ENCODE data around the gene MATK.
A peak's percentile ranks its signal among the peaks of the same experiment; 100 is the strongest.
"Not testable (repeated sequence)": the region's sequence is repeated elsewhere in the genome, so short reads cannot be mapped to it uniquely, and the experiment has no call there.

The MATK gene

DNA sequence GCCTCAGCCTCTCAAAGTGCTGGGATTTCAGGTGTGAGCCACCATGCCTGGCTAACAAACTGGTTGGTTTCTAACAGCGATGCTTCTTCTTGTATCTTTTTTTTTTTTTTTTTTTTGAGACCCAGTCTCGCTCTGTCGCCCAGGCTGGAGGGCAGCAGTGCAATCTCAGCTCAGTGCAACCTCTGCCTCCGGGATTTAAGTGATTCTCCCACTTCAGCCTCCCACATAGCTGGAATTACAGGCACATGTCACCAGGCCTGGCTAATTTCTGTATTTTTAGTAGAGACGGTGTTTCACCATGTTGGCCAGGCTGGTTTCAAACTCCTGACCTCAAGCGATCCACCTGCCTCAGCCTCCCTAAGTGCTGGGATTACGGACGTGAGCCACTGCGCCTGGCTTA lies 30.0 kb upstream of the MATK start:
- DNase-seq, result not testable (repeated sequence)

DNA sequence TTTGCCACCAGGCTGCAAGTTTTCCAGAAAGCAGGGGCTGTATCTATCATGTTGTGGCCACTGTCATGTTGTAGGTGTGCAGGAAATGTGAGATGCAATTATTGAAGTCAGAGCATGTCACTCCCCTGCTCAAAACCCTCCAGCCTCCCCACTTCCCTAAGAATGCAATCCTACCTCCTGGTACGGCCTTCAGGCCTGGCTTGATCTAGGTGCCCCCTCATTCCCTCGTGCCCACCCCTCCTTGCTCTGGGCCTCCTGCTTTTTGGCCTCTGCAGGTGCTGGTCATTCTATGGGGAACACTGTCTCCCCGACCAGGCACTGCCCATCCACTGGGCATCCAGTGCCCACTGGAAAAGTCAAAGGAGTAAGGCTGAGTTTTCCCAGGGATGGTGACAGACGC lies 28.5 kb upstream of the MATK start:
- DNase-seq, result no peak

DNA sequence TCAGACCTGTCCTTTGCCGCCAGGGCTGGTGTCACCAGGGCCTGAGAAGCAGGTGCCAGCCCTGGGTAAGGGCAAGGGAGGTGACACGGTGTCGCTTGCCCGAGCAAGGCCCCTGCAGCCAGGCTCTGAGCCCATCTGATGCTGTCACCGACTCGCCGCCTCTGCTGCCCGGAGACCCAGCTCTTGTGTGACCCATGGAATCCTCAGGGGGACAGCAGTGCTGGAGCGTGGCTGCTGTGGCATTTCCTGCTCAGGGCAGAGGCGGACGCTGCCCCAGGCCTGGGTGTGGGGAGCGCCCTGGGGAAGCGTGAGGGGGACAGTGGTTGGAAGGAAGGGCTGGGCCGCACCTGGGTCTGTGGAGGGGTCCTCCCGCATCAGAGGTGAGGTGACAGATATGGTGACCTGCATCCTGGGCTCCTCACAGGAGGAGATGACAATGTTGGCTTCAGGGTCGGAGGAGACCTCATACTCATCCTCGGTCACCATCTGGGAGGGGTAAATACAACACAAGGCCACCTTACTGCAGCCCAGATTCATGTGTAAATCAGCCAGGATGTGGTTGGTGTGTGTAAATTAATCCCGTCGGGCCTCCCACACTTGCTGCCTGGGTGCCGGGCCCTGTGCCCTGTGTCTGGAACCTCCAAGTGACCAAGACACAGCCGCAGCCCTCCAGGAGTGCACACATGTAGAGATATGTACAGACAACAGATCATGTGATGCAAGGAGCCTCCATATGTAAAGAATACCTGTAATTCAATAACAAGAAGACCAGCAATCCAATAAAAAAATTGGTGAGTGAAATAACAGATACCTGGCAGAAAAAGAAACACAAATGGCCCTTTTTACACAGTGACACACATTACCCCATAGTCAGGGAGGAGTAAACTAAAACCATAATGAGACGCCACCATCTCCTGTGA lies 27.6 kb upstream of the MATK start:
- DNase-seq, result no peak

DNA sequence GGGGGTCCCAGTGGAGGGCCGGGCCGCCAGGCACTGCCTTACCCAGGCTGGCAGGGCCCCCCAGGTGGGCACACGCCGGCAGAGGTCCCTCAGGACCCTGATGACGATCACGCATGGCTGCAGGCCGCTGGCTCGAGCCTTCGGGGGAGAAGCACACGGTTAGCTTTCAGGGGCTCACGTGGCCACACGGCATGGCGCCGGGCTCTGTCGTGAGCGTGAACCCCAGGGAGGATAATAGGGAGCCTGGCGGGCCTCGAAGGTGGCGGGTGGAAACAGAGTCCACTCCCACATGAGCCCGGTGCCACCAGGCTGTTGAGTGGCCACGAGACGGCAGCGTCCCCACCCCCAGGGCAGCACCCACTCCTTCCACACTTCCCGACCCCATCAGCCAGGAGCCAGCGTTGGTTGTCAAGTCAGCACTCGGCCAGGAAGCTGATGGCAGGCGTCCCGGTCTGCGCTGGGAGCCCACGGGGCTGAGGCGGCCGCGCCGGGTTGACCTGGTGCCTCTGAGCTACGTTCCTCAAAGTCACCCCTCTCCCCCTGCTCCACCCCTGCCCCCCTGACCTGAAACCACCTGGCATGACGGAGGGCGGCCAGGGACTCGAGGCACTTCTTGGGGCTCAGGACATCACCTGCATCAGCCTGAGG lies 24.7 kb upstream of the MATK start:
- no peak for DNase-seq

DNA sequence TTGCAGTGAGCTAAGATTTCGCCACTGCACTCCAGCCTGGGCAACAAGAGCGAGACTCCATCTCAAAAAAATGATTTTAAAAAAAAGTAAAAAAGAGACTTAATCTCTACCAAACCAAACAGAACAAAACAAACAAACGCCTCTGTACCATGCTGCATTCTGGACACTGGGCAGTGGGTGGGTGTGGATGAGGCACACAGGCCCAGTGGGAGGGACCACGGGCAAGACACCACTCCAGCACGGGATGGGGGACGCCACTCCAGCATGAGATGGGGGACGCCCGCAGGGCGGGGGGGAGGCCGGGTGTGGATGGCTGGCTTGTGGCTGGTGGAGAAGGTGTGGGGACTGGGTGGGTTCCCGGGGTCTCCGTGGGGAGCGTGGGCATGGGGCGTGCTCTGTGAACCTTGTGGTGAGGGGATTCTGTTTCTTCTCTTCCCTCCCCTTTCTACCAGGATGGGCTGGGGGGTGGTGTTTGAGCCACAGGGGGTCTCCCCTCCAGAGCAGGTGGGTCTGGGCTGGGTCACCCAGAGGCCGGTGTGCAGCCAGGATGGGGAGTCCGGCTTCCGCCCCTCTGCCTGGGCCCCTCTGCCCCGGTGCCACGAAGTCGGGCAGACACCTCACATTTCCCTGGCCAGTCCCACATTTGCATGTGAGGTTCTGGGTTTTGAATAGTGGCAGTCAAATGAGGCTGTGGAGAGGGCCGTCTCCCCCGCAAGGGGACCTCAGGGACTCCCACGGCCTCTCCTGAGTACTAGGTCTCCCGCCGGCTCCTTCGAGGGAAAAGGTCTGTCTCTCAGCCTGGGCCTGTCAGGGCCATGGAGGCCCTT lies 23.9 kb upstream of the MATK start:
- no peak for DNase-seq

DNA sequence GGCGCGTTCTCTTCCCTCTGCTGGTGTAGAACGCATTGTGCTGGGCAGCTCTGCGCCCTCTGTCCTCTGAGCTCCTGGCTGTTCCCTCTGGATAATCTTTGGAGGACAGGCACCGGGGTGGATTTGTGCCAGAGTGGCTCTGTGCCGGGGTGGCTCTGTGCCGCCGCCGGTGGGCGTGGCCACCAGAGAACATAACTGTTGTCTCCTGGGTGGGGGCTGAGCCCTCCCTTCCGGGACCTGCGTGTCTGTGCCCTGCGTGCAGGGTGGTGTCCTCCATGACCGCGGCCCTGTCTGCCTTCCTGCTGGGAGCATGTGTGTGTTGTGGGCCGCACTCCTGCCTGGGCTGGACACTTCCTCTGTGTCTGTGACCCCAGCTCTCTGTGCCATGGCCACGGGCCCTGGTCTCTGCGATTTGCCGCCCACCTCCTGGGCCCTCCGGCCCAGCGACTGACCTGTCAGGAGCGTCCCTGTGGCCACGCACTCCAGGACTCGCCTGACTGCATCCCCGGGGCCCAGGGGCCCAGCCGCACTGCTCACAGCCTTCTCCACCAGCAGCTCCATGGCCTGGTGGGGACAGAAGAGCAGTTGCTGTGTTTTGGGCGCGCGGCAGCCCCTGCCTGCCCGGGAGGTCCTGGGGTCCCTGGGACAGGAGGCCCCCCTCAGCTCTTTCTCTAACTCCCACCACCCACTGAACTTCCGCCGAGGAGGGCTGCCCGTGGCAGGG lies 22.4 kb upstream of the MATK start:
- DNase-seq, result no peak

DNA sequence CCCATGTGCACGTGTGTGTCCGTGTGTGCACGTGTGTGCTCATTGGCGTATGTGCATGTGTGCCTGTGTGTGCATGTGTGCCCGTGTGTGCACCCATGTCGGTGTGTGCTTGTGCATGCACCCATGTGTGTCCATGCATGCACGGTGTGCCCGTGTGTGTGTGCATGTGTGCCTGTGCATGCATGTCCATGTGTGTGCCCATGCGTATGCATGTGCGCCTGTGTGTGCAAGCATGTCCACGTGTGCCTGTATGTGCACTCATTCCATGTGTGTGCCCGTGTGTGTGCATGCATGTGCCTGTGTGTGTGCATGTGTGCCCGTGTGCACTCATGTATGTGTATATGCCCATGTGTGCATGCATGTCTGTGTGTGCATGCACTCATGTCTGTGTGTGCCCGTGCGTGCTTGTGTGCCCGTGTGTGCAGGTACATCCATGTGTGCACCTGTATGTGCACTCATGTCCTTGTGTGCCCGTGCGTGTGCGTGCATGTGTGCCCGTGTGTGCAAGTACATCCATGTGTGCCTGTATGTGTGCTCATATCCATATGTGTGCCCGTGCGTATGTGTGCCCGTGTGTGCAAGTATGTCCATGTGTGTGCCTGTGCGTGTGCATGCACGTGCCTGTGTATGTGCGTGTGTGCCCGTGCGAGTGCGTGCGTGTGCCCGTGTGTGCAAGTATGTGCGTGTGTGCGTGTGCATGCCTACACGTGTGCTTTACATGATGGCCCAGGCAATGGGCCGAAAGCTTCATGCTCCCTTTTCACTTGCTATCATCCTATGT lies 21.6 kb upstream of the MATK start:
- no peak for DNase-seq

DNA sequence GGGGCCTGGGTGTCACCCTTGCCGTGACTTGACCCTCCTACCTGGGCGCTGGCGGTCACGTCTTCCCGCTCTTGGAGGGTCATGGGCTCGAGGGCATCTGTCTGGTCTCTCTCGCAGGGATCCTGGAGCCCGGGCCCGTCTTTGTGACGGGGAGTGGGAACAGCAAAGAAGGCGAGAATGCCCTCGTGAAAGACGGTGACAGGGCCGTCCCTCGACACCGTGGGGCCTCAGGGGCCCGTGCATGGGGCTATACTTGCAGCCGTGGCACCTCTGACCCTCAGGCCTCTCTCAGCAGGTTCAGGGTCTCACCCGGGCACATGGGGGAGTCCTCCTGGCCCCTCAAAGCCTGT lies 20.9 kb upstream of the MATK start:
- no peak for DNase-seq

DNA sequence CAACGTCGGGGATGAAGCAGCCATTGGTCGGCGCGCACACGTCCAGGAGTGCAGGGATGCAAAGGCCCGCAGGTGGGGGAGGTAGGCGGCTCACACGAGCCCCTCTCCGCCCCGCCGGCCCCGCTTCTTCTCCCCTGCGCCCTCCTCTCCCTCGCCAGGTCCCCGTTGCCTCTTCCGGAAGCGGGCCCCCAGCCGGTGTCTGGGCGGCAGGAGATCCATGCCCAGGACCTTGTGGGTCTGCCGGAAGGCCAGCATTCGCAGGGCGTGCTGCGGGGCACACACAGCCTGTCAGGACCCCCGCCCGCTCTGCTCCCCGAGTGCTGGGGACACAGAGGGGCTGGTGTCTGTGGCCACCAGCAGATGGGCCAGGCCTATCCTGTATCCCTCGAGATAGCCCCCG lies 19.7 kb upstream of the MATK start:
- no peak for DNase-seq

DNA sequence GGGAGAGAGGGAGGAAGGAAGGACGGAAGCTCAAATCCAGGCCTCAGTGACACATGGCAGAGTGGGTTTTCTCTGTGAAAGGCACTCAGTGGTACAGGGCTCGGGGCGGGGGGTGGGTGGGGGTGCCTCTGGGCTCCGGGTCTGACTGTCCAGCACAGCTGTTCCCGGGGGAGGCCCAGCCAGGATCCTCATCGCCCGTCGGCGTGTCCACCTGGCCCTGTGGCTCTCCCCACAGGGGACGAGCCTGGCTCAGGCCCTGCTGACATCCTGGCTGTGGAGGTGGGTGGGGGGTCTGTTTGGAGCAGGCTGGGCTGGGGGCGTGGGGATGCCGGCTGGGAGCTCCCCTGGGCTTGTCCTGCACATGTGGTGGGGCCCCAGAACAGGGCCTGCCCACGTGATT lies 18.2 kb upstream of the MATK start:
- DNase-seq, result no peak

DNA sequence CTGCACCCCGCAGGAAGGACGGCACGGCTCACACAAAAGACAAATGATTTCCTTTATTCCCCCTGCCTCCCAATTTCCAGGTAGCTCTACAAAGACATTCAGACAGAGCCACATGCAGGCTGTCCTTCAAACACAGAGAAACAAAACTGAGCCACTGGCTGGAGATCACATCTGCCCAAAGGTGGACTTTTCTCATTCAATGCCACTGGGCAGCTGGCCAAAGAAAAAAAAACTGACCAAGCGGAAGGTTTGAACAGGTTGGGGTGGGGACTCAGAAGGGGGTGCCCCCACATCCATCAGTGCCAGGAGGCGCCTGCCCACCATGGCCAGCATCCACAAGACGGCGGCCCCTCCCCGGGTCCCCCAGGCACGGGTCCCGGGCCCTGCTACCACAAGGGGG lies 17.8 kb upstream of the MATK start:
- no peak for DNase-seq

DNA sequence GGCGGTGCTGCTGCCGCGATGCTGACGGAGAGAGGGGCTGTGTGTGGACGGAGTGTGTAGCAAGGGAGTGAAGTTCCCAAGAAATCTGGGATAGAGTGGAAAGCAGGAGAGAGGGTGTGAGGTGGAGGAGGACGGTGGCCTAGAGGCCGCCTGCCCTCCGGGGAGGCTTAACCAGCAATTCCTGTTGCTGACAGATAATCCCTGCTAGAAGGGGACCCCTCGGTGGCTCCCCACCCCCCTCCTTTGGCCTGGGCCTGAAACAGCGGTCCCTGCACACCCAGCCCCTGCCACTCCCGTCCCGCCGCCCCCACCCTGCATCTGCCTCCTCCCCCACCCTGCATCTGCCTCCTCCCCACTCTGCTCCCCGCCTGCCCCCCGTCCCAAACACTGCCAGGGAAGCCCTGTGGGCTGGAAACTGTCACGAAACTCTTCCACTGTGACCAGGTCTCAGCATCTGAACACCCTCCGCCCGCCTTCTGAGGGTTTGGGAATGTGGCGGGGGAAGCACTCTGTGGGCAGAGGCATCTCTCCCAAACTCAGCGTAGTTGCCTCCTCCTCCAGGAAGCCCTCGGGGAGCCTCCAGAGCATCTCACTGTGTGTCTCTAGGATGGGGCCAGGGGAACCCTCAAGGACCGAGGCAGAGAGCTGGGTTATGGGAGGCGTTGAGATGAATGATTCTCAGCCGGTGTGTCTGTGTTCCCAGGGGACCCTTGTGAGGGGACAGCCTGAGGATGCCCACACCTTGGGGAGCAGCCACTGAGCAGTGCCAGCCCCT lies 17.1 kb upstream of the MATK start:
- no peak for DNase-seq

DNA sequence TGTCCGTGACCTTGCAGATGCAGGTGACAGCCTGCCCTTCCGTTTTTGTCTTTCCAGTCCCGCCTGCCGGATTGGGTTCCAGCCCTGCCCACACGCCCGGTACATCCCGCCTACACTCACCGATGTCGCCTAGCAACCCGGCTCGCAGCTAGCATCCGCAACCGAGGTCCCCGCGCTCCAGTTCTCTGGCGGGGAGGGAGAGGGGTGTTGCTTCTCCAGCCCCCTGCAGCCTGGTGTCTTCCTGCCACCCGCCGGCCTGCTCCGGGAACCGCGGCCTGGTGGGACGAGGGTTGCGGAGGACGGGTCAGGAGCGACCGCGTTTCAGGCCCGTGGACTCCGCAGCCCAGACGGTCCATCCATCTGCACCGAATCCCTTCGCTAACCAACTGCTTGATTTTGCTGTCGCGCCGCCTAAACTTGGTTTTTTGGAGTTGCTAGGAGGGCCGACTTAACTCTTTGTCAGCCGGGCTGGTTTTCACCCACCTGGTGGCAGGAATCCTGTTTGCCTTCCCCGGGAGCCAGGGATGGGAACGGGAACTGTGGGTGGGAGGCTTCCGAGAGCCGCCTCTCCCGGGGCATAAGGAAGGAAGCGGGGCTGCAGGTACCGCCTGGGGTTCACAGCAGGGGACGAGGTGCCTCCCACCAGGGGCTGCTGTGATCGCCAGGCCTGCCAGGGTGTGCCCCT lies 15.4 kb upstream of the MATK start:
- peak; percentile 38 for DNase-seq

DNA sequence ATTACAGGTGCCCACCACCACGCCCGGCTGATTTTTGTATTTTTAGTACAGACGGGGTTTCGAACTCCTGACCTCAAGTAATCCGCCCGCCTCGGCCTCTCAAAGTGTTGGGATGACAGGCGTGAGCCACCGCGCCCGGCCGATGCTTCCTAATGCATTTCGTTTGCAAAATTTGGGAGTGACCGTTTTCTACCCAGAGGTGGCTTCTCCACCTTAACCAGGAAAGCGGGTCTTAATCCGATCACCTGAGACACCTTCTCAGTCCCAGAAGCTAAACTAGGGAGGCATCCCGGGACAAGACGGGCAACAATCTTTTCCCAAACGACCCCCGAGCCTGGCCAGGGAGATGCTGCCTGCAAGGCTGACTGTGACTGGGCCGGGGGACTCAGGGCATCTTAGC lies 14.8 kb upstream of the MATK start:
- DNase-seq, result no peak

DNA sequence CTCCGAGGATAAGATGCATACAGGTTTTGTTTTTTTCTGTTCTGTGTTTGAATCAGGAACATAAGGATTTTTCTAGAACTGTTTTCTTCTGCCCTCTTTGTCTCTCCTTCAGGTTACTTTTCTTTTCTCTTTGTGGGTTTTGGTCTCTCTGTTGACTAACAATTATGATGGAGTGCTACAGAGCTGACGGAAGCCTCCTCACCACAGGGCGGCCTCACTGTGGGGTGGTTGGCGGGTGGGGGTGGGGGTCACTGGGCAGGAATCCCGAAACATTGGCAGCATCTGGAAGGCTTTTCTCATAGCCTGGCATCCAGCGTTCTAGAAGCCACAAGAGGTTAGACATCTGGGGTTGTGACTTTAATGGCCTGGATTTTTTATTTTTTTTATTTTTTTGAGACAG lies 12.0 kb upstream of the MATK start:
- no peak for DNase-seq

DNA sequence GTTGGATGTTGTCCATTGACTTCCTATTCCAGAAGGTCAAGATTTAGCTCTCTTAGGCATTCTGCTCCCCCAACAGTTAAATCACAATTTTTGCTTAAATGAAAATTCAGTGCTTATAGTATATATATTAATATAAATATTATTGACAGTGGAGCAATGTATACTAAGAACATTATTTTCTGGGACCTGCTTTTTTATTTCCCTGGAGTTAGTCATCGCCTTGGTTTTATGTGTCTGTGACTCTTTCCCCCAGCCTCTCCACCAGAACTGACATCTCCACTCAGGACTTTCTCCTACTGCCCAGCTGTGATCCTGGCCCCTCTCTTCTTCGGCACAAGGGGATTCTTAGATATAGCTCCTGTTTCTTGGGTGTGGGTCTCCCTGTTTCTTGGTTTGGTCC lies 10.2 kb upstream of the MATK start:
- no peak for DNase-seq

DNA sequence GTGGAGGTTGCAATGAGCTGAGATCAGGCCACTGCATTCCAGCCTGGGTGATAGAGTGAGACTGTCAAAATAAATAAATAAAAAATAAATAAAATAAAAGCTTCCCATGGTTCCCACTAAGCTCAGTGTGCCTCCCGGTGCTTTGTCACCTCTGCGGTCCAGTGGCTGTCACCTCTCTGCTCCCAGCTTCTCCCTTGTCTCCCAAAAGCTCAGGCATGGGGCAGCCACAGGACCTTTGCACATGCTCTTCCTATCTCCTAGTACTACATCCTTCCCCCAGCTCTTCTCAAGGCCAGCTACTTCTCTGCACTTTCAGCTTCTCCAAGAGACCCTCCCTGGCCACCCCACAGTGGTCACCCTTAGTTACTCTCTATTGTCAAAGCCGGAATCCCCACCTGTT lies 7.6 kb upstream of the MATK start:
- no peak for DNase-seq

DNA sequence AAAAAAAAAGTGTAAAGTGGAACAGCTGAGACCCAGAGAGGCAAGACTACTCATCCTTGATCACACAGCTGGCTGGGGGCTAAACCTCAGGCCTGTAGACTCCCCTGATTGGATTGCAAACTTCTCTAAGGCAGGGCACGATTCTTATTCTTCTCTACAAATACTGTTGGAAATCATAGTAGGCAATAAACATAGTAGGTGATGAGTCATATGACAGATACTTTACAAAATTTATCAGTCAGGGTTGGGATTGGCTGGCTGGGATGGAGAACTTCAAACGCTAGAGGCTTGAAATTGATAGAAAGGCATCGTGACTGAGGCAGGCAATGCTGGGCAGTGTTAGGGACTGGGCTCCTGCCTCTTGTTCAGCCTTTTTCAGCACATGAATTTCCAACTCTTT lies 5.9 kb upstream of the MATK start:
- no peak for DNase-seq

DNA sequence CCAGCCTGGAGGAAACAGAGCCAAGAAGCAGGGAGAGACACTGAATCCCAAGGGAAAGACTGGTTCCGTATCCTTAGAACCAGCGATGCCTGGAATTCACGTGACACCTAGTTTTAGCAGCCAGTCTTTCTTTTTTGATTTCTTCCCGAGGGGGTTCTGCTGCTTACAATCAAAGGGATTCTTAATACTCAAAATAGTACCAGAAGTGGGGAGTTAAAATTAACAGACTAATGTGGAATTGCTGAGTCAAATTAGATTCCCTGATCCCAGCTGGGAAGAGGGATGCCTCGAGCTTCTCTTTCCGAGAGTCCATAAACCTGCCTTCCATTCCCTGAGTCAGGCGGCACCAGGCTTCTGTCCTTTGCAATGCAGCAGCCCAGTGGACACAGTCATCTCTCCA lies 4.8 kb upstream of the MATK start:
- DNase-seq, result no peak

DNA sequence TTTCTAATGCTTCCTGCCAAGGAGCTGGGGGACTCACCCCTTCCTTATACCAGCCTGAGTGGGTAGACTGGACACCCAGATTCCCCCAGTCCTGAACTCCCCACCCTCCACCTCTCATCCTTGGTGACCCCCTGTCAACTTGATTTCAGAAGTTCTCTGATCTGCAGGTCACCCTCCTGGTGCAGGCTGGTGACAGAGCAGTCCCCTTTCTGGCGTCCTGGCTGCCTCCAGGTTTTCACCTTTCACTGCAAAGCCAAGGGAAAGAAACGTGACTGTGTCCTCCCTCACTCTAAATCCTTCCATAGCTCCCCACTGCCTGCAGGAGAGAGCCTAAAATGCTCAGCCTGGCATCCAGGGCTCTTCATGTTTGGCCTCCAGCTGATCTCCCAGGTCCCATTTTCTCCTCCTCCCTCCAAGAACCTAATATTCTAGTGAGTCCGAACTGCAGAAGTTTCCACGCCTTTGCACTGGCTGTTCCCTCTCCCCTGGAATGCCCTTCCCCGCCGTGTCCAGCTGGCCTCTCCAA lies 4.1 kb upstream of the MATK start:
- DNase-seq, result no peak
